VCaP (cell line): Measurements from ENCODE around the gene MCUB.
A peak's percentile ranks its signal among the peaks of the same experiment; 100 is the strongest.
"Not testable (repeated sequence)": the region's sequence is repeated elsewhere in the genome, so short reads cannot be mapped to it uniquely, and the experiment has no call there.

Source experiments
- H3K27ac ChIP-seq: fragments of 450-650 bp; 2 replicates; pipeline ENCODE4 v1.5.1; 2017
- TF ChIP-seq, protein P1 (sequence below): fragments of 450-650 bp; conservative IDR thresholded peaks from 2 replicates; pipeline ENCODE4 v1.5.1; 2017; ENCODE audit warnings: mild to moderate bottlenecking, moderate library complexity

The MCUB gene

DNA sequence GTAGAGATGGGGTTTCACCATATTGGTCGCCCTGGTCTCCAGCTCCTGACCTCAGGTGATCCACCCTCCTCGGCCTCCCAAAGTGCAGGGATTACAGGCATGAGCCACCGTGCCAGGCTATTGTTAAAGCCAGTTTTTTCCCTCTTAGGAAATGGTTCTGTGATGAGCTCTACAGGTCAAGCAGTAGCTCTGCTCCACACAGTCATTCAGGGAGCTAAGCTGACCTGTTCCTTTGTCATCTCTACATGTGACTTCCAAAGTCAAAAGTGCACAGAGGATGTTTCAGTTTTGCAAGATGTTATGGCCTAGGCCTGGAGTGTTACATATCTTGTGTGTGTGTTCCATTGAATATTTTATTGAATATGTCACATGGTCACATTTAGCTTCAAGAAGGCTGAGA lies 11.4 kb downstream of the MCUB start:
- H3K27ac ChIP-seq = no peak overlapping the region
- TF ChIP-seq, protein P1, sequence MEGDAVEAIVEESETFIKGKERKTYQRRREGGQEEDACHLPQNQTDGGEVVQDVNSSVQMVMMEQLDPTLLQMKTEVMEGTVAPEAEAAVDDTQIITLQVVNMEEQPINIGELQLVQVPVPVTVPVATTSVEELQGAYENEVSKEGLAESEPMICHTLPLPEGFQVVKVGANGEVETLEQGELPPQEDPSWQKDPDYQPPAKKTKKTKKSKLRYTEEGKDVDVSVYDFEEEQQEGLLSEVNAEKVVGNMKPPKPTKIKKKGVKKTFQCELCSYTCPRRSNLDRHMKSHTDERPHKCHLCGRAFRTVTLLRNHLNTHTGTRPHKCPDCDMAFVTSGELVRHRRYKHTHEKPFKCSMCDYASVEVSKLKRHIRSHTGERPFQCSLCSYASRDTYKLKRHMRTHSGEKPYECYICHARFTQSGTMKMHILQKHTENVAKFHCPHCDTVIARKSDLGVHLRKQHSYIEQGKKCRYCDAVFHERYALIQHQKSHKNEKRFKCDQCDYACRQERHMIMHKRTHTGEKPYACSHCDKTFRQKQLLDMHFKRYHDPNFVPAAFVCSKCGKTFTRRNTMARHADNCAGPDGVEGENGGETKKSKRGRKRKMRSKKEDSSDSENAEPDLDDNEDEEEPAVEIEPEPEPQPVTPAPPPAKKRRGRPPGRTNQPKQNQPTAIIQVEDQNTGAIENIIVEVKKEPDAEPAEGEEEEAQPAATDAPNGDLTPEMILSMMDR = no peak

DNA sequence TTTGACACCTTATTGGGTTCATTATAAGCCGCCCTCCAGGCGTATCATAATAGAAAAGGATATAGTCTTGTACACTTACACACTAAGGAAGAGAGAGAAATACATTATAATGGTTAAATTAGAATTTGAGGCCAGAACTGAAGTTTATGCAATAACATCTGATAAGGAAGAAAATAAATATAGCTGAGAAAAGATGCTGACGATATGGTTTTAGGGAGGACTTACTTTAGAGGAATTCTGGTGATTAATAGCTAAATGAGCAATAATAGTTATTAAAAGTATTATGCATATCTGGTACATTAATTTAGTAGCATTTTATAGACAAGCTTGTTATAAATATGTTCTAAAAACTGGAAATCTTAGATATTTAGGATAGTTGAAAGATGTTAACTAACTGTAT lies 12.1 kb downstream of the MCUB start:
- no peak overlapping the region for H3K27ac ChIP-seq
- TF ChIP-seq, protein P1 = no peak

DNA sequence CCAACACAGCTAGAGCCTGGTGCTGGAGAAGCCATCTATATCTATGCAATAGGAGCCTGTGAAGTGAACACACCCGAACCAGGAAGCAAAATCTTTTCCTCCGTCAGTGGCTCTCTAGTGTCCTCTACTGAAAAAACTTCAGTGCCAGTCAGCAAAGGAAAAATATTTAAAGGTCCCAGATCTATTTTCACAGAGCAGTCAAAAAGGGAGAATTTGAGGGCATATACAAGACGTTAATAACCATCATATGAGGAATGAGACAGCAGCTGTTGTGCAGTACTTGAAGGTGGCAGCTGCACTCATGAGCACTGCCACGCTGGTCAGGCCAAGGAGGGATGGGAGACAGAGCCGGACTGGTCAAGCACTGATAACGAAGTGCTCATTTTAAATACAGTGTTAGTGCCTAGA lies 14.4 kb downstream of the MCUB start:
- no peak overlapping the region for H3K27ac ChIP-seq
- TF ChIP-seq, protein P1 = peak; percentile 55

DNA sequence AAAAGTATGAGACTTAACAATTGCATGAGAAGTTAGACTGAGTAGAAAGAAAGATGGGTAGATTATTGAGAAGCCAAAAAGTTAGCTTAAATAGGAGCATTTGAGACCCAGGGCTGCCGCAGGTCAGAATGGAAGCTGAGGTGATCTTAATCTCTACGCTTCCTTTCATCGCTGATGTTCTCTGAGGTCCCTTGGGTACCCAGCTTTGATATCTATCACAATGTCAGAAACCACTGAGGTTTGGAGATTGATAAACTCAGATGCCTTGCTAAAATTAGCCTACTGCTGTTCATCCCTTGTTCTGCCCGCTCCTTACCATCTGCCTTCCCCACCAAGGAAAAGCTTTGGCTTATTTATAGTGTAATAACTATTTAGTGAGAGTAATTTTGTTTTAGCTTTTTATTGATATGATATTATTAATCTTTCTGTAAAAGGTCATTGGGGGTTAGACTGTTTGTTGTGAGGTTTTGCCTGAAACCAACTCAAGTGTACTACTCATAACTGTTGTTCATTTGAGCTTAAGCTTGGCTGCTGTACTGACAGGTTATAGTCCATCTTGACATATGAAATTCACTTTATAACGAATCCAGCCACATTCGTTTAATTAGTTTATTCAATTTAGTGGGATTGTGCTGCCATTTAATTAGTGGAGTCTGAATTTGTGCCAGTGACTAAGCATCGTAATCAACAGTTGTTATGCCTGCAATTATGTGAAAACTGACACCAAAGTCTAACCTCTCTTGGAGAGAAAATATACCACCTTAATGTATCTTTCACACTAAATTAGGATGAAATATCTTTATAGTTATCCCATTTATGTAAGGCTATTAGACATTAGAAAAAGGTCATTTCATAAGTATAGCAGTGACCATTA lies 15.1 kb downstream of the MCUB start:
- no peak overlapping the region for H3K27ac ChIP-seq
- TF ChIP-seq, protein P1 = no peak

DNA sequence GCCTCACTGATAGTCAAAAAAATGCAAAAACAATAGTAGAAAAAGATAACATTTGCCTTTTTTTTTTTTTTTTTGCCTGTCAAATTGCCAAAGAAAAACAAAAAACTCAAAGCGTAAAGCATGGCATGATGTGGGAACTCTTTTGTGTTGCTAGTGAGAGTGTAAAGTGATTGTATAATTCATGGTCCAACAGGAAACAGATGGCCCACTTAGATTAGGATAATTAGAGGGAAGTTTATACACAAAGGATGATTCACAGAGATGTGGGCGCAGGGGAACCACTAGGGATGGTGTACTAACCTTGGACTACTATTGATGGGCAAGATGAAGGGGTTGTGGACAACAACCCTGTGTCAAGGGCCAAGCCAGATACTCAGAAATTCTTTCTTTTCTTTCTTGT lies 16.4 kb downstream of the MCUB start:
- no peak overlapping the region for H3K27ac ChIP-seq
- TF ChIP-seq, protein P1 = no peak

DNA sequence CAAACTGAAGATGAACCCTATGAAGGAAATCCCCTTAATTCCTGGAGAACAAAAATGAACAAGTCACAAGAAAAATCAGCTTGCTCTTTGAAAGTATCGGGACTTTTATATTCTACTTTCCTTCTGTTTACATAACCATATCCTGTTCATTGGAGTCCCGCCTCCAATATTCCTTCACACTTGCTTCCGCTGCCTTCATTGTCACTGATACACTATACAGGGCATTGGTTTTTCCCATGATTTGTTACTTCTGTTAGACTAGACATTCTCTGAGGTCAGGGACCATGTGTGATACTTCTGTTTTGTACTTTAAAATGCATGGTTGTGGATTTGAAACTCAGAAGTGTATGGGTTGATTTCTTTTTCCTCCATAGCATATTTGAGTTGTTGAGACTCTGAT lies 18.8 kb downstream of the MCUB start:
- TF ChIP-seq, protein P1 = no peak
- H3K27ac ChIP-seq = no peak overlapping the region

DNA sequence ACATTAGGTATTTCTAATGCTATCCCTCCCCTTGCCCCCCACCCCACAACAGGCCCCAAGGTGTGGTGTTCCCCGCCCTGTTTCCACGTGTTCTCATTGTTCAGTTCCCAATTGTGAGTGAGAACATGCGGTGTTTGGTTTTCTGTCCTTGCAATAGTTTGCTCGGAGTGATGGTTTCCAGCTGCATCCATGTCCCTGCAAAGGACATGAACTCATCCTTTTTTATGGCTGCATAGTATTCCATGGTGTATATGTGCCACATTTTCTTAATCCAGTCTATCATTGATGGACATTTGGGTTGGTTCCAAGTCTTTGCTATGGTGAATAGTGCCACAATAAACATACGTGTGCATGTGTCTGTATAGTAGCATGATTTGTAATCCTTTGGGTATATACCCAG lies 20.0 kb downstream of the MCUB start:
- not testable (repeated sequence) for H3K27ac ChIP-seq

DNA sequence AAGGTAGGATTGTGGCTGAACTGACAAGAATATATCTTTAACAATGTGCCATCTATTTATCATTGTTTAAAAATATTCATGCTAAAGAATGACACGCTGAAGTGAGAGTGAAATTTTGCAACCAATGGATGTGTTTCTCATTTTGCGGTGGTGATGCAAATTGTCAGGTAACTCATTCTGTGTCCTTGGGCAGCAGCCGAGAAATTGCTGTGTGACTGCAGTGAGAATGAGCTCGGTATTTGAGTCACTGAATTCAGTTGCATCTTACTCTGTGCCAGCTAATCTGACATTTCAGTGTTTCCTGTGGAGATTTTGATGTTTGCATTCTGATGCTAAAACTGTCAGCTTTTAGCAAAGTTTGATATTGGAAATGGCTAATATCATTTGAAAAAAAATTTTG lies 28.1 kb downstream of the MCUB start:
- TF ChIP-seq, protein P1 = no peak
- no peak overlapping the region for H3K27ac ChIP-seq
